A549 (cell line): Measurements from ENCODE around the gene CRYBA4.

ENCODE experiments used
- ATOH8 ChIP-seq: fragments of 250-450 bp; sonication (Bioruptor Pico); IDR thresholded peaks from 2 replicates; pipeline ENCODE4 v1.5.0; 2020; ENCODE audit warnings: low read depth, mild to moderate bottlenecking, moderate library complexity
- CTCF ChIP-seq: fragments of >200 bp; sonication (Bioruptor Twin); formaldehyde crosslinking; IDR thresholded peaks from 3 replicates; pipeline ENCODE4 v1.5.1; 2016
- EP300 ChIP-seq, 2 experiments: fragments of >200 bp; sonication (Bioruptor Twin); formaldehyde crosslinking; IDR thresholded peaks; 2 replicates in 1 of 2; 3 replicates in 1 of 2; pipeline ENCODE4 v1.6.1; 2016 to 2017

- TF ChIP-seq ATOH8, result no peak
- no peak for TF ChIP-seq EP300 (IDR thresholded peaks at IDR 0.05)
- TF ChIP-seq CTCF, result no peak
Measured at GRCh38 chr22:26672060-26672471, 50.3 kb downstream of the CRYBA4 start.
